GM18526 (cell line): ENCODE data around the gene STXBP6.

Source experiments
- POLR2A ChIP-seq: IDR thresholded peaks from 3 replicates; pipeline ENCODE4 v1.6.1; 2011; ENCODE audit not compliant: insufficient read length; ENCODE audit errors: extremely low read depth

The STXBP6 gene

GRCh38 chr14:24802236-24802635, 247.7 kb downstream of the STXBP6 start:
- no peak for TF ChIP-seq POLR2A

- no peak for TF ChIP-seq POLR2A
These were observed 248.9 kb downstream of the STXBP6 start for GRCh38 chr14:24801024-24801423.

- TF ChIP-seq POLR2A: no peak
These were observed 251.0 kb downstream of the STXBP6 start for GRCh38 chr14:24798911-24799462.

GRCh38 chr14:24795406-24795805, 254.5 kb downstream of the STXBP6 start:
- TF ChIP-seq POLR2A: no peak

- TF ChIP-seq POLR2A: no peak
These were observed 255.2 kb downstream of the STXBP6 start for GRCh38 chr14:24794644-24795305.

- TF ChIP-seq POLR2A: no peak
These were observed 259.8 kb downstream of the STXBP6 start for GRCh38 chr14:24790196-24790595.

DNA sequence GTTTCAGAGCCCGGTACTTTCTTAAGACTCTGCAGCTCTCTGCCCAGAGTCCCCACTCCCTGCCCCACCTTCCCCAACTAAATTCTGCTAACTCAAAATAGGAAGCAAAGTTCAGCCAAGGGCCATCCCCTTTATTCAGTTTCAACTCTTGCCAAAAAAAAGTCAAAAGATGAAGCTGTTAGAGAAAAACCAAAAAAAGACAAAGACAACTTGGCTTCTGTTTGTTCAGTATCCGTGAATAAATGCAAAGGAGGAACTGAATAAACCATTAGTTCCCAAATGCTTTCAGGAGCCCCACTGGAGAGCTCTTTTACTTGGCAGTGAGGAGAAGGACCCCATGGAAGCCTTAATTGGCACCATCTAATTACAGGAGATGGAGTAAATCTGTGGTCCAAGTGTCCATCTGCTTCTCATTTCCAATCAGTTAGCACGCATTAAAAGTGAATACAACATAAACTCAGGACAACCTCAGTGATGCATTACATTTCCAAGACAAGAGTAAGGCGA, 260.5 kb downstream of the STXBP6 start:
- TF ChIP-seq POLR2A: no peak

DNA sequence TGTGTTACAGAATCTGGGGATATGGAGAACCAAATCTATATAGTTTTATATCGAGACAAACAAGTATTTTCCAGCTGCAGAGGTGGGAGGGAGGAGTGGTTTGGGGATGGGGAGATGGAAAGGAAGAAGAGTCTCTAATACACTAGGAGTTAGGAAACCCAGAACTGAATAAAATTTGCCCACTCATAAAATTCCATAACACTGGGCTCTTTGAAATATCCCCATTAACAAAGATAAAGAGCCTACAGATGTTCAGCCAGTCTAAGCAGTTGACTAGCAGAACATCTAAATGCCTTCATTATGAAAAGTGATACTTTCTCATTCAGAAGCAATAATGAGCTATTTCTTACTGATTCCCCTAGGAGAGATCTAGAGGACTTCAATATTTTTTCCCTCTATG, 264.2 kb downstream of the STXBP6 start:
- no peak for TF ChIP-seq POLR2A

DNA sequence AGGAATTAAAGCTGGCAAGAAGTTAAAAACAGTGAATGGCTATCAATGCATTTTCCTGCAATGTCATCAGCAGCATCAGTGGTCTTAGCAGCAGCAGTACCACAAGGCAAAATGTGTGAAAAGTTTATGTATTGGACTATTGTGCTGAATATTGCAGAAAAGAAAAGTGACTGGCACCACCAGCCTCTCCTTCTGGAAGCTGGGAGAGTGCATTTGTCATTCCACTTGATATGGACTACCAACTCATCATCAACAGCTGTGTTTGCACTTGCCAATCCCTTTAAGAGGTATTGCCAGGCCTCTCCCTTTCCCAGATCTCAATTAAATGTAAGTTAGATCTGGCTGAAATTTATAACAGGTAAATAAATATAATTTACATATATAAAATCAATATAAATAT, 265.0 kb downstream of the STXBP6 start:
- no peak for TF ChIP-seq POLR2A

DNA sequence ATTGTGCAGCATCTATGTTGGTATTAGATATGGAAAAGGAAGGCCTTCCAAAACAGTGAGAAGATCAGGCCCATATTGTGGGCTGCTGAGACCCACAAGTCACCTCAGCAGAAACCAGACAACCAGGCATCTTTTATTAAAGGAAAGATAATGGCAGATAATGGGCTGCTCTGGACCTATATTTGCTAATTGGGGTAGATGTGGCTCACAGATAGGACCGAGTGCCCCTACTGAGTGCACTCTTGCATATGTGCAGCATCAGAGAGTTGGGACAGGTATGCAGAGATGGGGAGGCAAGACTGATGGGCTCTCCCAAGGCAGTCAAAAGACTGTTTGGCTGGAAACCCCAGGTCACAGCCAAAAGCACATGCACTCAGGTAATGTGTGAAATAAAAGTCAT, 266.2 kb downstream of the STXBP6 start:
- no peak for TF ChIP-seq POLR2A

GRCh38 chr14:24780281-24780680, 269.7 kb downstream of the STXBP6 start:
- TF ChIP-seq POLR2A: no peak

GRCh38 chr14:24777678-24778077, 272.3 kb downstream of the STXBP6 start:
- TF ChIP-seq POLR2A: no peak

DNA sequence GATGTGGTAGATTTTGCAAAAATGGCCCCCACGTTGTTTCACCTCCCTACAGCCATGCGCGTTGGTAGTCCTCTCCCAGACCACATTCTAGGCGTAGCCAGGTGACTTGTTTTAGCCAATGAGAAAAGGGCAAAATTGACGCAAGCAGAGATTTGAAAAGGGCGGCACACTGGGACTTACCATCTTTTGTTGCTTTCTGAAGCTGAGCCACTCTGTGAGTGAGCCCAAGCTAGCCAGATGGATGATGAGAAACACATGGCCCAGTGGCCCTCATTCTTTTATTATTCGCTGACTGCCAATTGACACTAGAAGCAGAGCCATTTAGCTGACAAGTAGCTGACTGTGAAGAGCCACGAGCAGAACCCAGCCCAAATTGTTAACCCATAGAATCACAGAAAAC, 274.0 kb downstream of the STXBP6 start:
- TF ChIP-seq POLR2A: no peak

GRCh38 chr14:24774187-24774915, 275.6 kb downstream of the STXBP6 start:
- TF ChIP-seq POLR2A: no peak

DNA sequence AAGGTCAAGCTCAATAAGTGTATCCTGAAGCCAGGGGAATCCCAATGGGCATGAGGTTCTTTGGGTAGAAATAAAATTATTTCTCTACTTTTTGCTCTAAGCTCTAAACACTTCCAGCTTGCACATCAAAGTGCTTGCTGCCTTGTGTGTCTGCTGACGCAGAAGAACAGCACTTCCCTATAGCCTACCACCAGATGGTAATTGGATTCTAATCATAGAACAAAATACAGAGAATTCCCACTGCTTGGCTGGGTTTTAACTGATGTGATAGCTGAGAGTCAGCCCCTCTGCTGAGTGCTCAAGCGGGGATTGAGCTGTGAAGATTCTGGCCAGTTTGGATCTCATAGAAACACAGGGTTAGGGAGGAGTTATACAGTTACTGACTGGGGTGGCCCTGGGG, 283.5 kb downstream of the STXBP6 start:
- TF ChIP-seq POLR2A: no peak

- TF ChIP-seq POLR2A: no peak
These were observed 288.8 kb downstream of the STXBP6 start for GRCh38 chr14:24761141-24761540.
